Rectal smooth muscle tissue (tissue), 1 donor: ENCODE results near the gene ACAD11.
"Not testable (repeated sequence)": the region's sequence is repeated elsewhere in the genome, so short reads cannot be mapped to it uniquely, and the experiment has no call there.

Source experiments
- H3K27ac ChIP-seq: one replicate; pipeline ENCODE4 v1.7.0; 2013; ENCODE audit warnings: low read depth, low read length, inconsistent platforms
- H3K27me3 ChIP-seq: one replicate; pipeline ENCODE4 v1.7.0; 2013; ENCODE audit warnings: low read length; ENCODE audit not compliant: control insufficient read depth, insufficient read depth
- H3K36me3 ChIP-seq: one replicate; pipeline ENCODE4 v1.7.0; 2013; ENCODE audit warnings: low read length; ENCODE audit not compliant: control insufficient read depth, insufficient read depth
- H3K4me1 ChIP-seq: one replicate; pipeline ENCODE4 v1.7.0; 2013; ENCODE audit warnings: low read length; ENCODE audit not compliant: control insufficient read depth, insufficient read depth
- H3K4me3 ChIP-seq: one replicate; pipeline ENCODE4 v1.7.0; 2013; ENCODE audit warnings: low read length
- H3K9ac ChIP-seq: one replicate; pipeline ENCODE4 v1.7.0; 2013; ENCODE audit warnings: low read length

The ACAD11 gene

GRCh38 chr3:132622761-132623160, 36.8 kb downstream of the ACAD11 start:
- no peak overlapping the region for H3K9ac ChIP-seq
- H3K4me3 ChIP-seq = no peak overlapping the region
- H3K27ac ChIP-seq = no peak overlapping the region
- H3K4me1 ChIP-seq = no peaks in the 10 kb centered on the region
- H3K36me3 ChIP-seq = peaks cover 6% of the 10 kb centered on the region
- H3K27me3 ChIP-seq = no peaks in the 10 kb centered on the region

- Histone ChIP-seq H3K27ac (no peak overlapping the region), H3K4me1 (no peaks in the 10 kb centered on the region), H3K27me3 (no peaks in the 10 kb centered on the region), H3K9ac (no peak overlapping the region), H3K36me3 (peaks cover 5% of the 10 kb centered on the region), H3K4me3 (no peak overlapping the region)
Observed at GRCh38 chr3:132622148-132622547, 37.5 kb downstream of the ACAD11 start.

GRCh38 chr3:132616780-132617179, 42.8 kb downstream of the ACAD11 start:
- Histone ChIP-seq H3K4me1 (no peaks in the 10 kb centered on the region), H3K36me3 (no peaks in the 10 kb centered on the region), H3K27me3 (no peaks in the 10 kb centered on the region), H3K9ac (no peak overlapping the region), H3K4me3 (no peak overlapping the region), H3K27ac (no peak overlapping the region)

GRCh38 chr3:132615881-132616280, 43.7 kb downstream of the ACAD11 start:
- H3K4me3 ChIP-seq = no peak overlapping the region
- H3K27me3 ChIP-seq = no peaks in the 10 kb centered on the region
- H3K36me3 ChIP-seq = no peaks in the 10 kb centered on the region

GRCh38 chr3:132615301-132615700, 44.3 kb downstream of the ACAD11 start:
- not testable (repeated sequence) for H3K9ac ChIP-seq, H3K36me3 ChIP-seq, H3K27ac ChIP-seq, H3K27me3 ChIP-seq, H3K4me3 ChIP-seq, H3K4me1 ChIP-seq

More at GRCh38 chr3:132615881-132616280, 43.7 kb downstream of the ACAD11 start:
- no peak overlapping the region for H3K9ac ChIP-seq
- H3K27ac ChIP-seq = no peak overlapping the region
- H3K4me1 ChIP-seq = no peaks in the 10 kb centered on the region

GRCh38 chr3:132606620-132607019, 53.0 kb downstream of the ACAD11 start:
- not testable (repeated sequence) for H3K4me3 ChIP-seq, H3K36me3 ChIP-seq, H3K9ac ChIP-seq, H3K27ac ChIP-seq, H3K4me1 ChIP-seq, H3K27me3 ChIP-seq

- Histone ChIP-seq H3K9ac (no peak overlapping the region), H3K4me3 (no peak overlapping the region), H3K27ac (no peak overlapping the region), H3K27me3 (no peaks in the 10 kb centered on the region), H3K36me3 (peaks cover 3% of the 10 kb centered on the region), H3K4me1 (peaks cover 5% of the 10 kb centered on the region)
Observed at GRCh38 chr3:132606085-132606484, 53.5 kb downstream of the ACAD11 start.

GRCh38 chr3:132605374-132605792, 54.2 kb downstream of the ACAD11 start:
- Histone ChIP-seq H3K9ac (no peak overlapping the region), H3K36me3 (peaks cover 3% of the 10 kb centered on the region), H3K4me3 (no peak overlapping the region), H3K27me3 (no peaks in the 10 kb centered on the region), H3K4me1 (peaks cover 5% of the 10 kb centered on the region), H3K27ac (no peak overlapping the region)

- not testable (repeated sequence) for H3K27ac ChIP-seq, H3K36me3 ChIP-seq, H3K27me3 ChIP-seq, H3K9ac ChIP-seq, H3K4me1 ChIP-seq, H3K4me3 ChIP-seq
Observed at GRCh38 chr3:132600614-132601013, 59.0 kb downstream of the ACAD11 start.

GRCh38 chr3:132598181-132598580, 61.4 kb downstream of the ACAD11 start:
- Histone ChIP-seq H3K27ac (no peak overlapping the region), H3K4me3 (no peak overlapping the region), H3K9ac (no peak overlapping the region), H3K4me1 (no peaks in the 10 kb centered on the region), H3K36me3 (peaks cover 3% of the 10 kb centered on the region), H3K27me3 (no peaks in the 10 kb centered on the region)

- Histone ChIP-seq H3K9ac (no peak overlapping the region), H3K4me1 (no peaks in the 10 kb centered on the region), H3K27ac (no peak overlapping the region), H3K27me3 (no peaks in the 10 kb centered on the region), H3K4me3 (no peak overlapping the region), H3K36me3 (no peaks in the 10 kb centered on the region)
Observed at GRCh38 chr3:132597660-132598059, 61.9 kb downstream of the ACAD11 start.

- Histone ChIP-seq H3K9ac (no peak within 1 kb of the TSS), H3K4me3 (no peak within 1 kb of the TSS), H3K27me3 (no peaks in the 10 kb centered on the region), H3K36me3 (no peaks in the 10 kb centered on the region), H3K27ac (no peak within 1 kb of the TSS), H3K4me1 (no peaks in the 10 kb centered on the region)
Observed at GRCh38 chr3:132596816-132597433, 62.7 kb downstream of the ACAD11 start, which contains the start of gene ACKR4. Gene ACKR4, plus strand, starts transcription at chr3:132597270. Its CDS starts 3,128 bp downstream, at chr3:132600398.

GRCh38 chr3:132596326-132596725, 63.3 kb downstream of the ACAD11 start:
- no peaks in the 10 kb centered on the region for H3K27me3 ChIP-seq
- H3K4me3 ChIP-seq = no peak overlapping the region
- no peaks in the 10 kb centered on the region for H3K36me3 ChIP-seq
- no peak overlapping the region for H3K9ac ChIP-seq
- no peaks in the 10 kb centered on the region for H3K4me1 ChIP-seq
- no peak overlapping the region for H3K27ac ChIP-seq
